Measurements from ENCODE around the gene DOCK8.

DNA sequence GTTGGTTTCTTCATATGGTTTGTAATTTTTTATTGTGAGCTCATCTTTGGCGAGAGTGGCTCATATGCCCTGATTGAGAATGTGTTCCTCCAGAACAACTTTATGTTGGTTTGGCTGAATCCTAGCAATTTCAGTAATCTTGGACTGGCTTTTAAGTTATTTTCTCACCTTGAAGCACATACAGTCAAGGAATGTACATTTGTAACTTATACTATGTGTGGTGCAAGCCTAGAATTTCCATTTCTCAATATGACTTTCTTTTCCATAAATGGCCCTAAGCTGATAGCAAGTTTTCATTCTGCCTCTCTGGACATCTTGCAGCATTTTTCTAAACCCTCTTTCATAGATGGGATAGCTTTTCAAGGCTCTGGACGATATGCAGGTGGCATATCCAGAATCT, 247.5 kb downstream of the DOCK8 start:
- no peak for TF ChIP-seq CTCF (conservative IDR thresholded peaks at IDR 0.05)
- no peak for TF ChIP-seq ZFX (IDR thresholded peaks at IDR 0.05)

All from C4-2B (cell line).